Activated CD4-positive, alpha-beta T cell treated with anti-CD3 and anti-CD28 coated beads, Interleukin-2, amount 50 U/mL, for 48 hours (primary cell): ENCODE data around the gene PIK3C2B.
A peak's percentile ranks its signal among the peaks of the same experiment; 100 is the strongest.
"Not testable (repeated sequence)": the region's sequence is repeated elsewhere in the genome, so short reads cannot be mapped to it uniquely, and the experiment has no call there.

ENCODE experiments used
- DNase-seq, 2 experiments: peaks; one replicate each; pipeline ENCODE4 v3.0.0-alpha.2; 2020

Gene PIK3C2B

DNA sequence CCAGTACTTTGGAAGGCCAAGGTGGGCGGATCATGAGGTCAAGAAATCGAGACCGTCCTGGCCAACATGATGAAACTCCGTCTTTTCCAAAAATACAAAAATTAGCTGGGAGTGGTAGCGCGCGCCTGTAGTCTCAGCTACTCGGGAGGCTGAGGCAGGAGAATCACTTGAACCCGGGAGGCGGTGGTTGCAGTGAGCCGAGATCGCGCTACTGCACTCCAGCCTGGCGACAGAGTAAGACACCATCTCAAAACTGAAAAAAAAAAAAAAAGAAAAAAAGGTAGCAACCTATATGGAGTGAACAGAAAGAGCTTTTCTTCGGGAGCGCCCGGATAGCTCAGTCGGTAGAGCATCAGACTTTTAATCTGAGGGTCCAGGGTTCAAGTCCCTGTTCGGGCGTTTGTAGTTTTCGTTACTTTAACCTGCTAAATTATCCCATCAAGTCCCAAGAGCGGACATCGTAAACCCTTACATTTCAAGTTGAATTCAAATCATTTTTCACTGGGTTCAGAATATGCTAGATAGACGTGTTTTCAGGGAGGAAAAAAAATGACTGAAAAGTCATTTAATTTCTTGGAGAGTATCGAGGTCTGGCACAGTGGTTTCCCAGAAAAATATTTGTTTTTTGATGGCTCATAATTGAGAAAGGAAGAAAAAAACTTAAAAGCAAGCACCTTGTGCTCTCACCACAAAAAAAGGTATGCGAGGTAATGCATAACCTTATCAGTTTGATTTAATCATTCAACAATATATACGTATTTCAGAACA, 11.8 kb upstream of the PIK3C2B start:
- peak; percentile 80 to 83 for DNase-seq

DNA sequence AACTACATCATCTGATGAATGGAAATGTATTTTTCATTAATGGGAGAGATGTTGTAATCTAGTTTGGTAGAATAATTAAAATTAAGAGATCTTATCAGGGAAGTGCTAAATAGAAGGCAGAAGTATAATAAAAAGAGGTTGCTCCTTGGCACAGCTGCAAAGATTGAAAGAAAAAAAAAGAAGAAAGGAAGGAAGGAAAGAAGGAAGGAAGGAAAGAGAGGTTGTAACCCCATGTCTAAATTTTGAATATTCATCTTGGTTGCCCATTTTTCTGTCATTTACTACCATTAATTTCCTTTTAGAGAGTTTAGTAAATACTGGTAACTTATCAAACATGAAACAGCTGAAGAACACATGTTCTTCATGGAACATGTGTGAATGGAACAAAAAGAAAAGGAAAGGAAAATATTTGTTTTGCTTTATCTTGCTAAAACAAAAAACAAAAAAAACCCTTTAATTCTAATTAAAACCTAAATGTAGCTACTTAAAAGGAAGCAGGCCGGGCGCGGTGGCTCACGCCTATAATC, 11.1 kb upstream of the PIK3C2B start:
- DNase-seq: no peak

DNA sequence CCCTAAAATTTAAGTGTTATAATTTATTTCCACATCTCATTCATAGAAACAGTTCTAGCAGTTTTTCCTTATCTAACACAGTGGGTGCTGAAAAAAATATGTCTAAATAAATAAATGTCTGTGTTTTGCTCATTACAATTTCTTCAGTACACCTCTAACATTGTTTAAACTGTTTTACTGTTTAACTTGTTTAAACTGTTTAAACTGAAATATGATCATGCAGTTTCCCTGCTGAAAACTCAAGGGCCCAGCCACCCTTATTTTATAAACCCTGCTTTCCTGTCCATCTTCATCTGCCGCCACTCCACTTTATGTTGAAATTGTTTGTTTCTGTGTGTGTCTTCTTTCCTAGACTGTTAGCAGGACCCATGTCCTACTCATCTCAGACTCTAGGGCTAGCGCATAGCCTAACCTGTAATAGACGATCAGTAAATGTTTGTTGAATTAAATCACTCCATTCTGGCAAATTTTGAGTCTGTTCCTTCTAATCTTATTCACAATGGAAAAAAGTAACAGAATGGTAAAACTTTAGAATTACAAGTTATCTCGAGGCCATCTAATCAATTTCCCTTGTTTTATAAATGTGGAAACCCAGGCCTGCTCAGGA, 9.4 kb upstream of the PIK3C2B start:
- DNase-seq: no peak

DNA sequence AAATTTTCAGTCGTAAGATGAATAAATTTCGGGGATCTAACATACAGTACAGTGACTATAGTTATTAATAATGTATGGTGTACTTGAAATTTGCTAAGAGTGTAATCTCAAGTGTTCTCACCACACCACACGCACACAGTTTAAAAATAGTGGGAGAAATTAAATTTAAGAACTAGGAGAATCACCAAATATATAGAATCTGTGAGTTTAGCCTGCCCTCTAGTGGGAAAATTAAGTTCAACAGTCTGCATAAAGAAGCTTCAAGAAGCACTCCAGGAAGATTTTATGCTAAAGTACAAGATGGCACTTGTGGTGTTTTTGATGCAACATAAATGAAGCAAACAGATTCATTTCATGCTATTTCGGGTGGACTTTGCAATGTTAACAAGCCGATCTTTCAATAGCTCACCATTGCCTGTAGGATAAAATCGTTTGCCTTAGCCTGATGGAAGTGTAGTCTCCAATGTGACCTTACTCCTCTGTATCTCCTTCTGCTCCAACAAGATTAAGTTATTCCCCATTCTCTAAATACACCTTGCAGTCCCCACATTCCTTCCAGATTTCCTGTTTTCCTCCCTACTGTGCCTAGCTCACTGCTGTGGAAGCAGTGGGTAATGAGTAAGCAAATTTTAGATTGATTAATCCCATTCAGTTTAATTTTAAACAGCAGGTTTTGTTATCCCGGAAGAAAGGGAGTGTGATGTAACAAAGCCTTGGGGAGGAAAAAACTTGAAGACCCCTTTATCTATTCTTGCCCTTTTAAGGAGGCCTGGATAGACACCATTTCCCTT, 8.7 kb upstream of the PIK3C2B start:
- DNase-seq: no peak

DNA sequence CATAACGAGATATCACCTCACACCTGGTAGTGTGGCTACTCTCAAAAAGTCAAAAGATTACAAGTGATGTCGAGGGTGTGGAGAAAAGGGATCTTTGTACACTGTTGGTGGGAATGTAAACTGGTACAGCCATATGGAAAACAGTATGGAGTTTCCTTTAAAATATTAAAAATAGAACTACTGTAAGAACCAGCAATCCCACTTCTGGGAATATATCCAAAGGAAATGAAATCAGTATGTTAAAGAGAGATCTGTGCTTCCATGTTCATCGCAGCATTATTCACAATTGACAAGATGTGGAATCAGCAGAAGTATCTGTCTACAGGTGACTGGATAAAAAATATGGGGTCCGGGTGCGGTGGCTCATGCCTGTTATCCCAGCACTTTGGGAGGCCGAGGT, 7.6 kb upstream of the PIK3C2B start:
- no peak for DNase-seq

DNA sequence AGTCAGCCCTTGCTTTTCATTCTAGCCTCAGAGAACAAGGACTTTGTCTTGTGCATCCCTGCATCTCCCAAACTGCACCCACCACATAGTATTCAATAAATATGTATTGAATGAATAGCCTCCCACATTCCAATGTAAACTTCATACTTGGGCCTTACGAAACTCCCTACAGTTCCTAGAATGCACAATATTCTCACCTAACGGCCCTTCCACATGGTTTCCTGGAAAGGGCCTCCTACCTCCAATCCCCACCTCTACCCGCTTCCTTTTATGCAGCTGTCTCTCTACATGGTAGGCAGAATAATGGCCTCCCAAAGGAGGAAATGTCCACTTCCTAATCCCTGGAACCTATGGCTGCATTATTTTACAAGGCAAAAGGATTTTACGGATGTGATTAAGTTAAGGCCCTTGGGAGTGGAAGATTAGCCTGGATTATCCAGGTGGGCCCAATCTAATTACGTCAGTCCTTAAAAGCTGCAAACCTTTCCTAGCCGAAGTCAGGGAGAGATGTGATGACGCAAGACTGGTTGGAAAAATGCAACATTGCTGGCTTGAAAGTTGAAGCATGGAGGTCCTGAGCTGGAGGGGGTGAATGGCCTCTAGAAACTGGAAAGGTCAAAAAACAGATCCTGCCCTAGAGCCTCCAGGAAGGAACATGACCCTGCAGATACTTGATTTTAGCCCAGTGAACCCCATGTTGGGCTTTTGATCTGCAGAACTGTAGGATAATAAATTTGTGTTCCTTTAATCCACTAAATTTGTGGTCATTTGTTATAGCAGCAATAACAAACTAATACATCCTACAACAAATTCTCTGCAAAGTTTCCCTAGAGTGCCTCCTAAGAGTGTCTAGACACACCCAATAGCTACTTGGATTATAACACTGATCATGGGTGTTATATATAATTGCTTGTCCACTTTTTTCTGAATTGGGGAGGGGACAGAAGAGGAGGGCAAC, 5.2 kb upstream of the PIK3C2B start:
- DNase-seq: no peak

DNA sequence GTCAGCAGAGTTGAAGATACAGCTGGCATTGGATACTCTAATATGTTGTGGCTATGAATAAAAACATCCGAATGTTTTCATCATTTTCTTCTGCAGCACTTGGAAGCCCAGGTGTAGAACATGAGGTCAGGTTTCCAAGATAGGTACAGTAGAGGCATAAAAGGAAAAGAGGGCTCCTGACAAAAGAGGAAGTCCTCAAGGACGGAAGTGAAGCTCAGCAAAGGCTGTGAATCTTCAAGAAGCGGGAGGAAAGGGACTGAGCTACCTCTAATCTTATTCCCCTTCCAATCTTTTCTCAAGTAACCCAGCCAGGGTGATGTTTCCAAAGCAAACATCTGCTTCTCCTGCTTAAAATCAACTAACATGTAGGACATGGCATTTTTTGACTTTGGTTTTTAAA, 4.4 kb upstream of the PIK3C2B start:
- DNase-seq: no peak

DNA sequence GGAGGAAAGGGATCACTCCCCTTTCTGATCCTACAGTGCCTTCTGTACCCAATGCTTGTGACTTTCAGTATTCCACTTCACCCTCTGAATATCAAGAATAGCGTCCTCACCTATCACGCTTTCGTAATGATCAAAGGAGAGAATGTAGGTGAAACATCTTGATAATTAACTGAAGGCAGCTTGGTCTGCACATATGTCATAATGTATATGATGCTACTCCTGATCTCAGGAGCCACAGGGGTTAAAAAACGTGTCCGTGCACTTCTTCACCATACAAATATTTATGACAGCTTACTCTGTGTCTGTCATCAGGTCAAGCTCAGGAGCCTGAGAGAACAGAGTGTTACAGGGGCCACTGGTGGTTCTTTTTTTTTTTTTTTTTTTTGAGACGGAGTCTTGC, 1.2 kb upstream of the PIK3C2B start:
- DNase-seq: no peak

DNA sequence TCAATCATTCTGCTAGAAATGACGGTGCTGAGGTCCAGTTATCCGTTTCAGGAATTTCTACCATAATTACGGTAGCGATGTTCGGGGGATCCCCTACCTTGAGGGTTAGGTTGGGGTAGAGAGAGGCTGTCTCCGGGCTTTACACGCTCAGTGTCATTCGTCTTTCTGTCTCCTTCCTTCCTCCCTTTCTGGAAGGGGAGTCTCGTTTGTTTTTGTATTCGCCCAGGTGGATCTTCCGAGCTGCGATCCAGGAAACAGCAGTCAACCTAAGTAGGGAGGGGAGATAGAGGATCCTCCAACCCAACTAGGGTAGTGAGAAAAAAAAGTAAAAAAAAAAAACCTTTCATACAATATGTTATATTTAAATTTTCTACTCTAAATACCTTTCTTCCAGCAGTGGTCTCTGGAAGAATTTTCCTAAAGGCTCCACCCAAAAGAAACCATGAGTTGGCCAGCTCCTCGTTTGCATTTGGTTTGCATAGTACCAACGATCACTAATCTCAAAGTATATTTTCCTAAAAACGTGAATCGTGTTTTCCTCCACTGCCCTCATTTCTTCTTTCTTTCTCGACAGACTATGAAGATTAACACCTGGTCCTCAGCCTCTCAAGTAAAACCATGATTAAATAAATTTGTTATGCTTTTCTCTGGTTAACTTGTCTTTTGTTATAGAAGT, 611 bp upstream of the PIK3C2B start:
- DNase-seq: no peak

DNA sequence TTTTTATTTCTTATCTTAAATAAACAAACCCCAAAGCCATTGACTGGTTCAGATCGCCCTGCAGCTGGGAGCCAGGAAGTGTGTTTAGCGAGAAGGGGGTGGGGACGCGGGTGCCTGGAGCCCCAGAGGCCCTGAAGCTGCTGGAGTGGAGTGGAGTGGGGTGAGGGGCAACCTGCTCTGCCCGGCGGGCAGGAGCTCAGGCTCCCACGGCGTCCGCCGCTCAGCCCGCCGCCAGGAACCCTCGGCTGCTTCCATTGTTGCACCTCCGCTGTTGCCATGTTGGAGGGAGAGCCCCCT, 673 bp downstream of the PIK3C2B start:
- peak; percentile 53 to 64 for DNase-seq

DNA sequence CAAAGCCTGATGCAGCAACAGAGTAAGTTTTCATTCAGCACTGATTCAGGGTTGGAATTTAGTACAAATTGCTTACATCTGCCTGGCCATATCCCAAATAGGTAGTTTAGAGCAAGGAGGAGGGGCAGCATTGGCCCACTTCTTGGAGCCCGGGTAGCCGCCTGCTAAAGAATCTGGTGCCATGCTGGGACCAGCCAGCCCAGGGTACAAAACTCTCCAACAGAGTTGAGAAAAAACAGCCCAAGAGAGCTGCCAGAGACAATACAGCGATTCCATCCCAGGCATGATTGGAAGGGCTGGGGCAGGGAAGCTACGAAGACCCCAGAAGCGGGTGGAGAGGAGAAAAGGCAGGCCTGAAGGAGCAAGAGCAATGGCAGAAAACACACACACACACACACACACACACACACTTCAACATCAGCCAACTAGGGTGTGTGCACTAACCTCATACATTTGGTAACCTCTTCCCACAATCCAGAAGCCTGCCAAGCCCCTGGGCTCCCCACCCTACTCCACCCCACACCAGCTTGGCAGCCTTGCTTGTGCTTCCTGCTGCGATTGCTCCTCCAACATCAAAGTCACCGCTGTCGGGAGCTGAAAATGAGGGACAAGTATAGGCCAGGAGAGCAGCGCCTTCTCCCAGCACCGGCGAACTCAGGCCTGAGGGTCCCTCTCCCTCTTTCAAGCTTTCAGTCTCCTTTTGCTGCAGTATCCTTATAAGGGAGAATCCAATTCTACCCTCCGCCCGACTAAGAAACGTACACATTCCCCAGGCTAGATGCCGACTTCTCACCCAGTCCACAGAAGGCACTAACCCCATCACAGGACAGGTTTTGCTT, 1.2 kb downstream of the PIK3C2B start:
- DNase-seq: peak in 1 of 2 experiments; percentile 26

DNA sequence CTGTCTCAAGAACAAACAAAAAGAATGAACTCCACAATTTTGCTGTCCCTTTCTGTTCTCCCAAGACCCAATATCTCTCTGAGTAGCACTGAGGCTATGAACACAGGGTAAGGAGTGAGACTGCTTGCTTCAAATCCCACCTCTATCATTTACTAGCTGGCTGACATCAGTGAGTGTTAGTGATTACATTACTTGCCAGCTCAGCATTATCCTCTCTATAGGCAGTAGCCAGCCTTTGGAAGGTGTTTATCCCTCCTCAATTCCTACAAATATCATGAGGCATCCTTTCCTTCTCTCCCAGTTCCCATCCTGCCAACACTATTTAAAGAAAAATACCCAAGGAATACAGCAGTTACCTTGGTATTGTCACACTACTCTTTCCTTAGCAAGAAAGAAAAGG, 3.0 kb downstream of the PIK3C2B start:
- no peak for DNase-seq

DNA sequence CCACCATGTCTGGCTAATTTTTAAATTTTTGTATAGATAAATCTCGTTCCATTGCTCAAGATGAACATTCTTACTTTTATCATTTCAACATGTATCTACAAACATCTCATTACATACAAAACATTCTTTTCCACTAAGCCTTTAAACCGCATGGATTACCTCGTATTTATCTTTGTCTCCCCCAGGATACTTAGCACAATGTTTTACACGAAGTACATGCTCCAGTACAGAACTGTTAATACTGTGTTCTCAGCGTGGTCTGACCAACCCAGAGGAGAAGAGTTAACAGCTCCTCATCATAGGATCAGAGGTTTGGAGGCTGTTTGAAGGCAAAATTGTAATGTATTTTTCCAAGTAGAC, 7.4 kb downstream of the PIK3C2B start:
- DNase-seq: no peak

DNA sequence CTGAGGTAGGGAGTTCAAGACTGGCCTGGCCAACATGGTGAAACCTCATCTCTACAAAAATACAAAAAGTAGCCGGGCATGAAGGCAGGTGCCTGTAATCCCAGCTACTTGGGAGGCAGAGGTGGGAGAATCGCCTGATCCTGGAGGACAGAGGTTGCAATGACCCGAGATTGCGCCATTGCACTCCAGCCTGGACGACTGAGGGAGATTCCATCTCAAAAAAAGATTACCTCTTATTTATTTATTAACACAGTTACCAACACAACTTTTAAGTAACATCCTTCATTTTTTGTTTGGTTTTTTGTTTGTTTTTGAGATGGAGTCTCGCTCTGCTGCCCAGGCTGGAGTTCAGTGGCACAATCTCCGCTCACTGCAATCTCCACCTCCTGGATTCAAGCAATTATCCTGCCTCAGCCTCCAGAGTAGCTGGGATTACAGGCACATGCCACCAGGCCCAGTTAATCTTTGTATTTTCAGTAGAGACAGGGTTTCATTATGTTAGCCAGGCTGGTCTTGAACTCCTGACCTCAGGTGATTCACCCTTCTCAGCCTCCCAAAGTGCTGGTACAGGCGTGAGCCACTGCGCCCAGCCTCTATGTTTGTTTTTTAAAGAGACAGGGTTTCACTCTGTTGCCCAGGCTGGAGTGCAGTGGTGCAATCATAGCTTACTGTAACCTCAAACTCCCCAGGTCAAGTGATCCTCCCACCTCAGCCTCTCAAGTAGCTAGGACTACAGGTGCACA, 7.9 kb downstream of the PIK3C2B start:
- not testable (repeated sequence) for DNase-seq

DNA sequence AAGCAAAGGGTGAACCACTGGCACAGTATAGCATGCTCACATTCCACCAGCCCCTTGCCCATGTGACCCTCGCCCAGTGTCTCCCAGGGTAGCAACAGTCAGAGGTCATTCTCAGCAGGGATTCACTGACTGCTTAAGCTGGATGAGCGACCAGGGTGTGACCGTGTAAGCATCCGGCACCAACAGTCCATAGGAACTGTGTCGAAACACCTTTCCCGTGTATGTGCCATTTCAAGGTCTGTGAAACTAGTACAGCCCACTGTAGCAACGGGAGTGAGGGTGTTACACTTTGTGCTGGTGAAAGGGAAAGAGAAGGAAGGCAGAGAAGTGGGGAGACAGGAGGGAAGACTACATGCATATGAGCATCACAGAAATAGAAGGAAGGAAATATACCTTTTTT, 10.8 kb downstream of the PIK3C2B start:
- DNase-seq: no peak

DNA sequence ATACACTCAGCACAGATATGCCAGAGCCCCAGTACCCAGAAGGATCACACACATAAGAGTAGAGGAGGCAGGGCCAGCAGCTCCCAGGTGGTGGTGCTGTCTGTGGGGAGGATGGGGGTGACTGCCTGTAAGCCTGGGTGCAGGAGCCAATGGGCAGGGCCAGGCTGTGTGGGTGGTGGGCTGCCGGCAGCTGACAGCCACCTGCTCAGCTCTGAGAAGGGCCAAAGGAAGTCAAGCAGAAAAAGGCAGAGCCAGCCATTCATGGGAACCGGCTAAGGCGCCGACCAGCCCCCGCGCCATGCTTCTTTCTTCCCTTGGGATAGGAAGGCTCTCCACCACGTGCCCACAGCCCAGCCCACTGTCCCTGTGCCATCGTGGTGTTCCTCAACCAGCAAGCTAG, 14.1 kb downstream of the PIK3C2B start:
- DNase-seq: no peak

DNA sequence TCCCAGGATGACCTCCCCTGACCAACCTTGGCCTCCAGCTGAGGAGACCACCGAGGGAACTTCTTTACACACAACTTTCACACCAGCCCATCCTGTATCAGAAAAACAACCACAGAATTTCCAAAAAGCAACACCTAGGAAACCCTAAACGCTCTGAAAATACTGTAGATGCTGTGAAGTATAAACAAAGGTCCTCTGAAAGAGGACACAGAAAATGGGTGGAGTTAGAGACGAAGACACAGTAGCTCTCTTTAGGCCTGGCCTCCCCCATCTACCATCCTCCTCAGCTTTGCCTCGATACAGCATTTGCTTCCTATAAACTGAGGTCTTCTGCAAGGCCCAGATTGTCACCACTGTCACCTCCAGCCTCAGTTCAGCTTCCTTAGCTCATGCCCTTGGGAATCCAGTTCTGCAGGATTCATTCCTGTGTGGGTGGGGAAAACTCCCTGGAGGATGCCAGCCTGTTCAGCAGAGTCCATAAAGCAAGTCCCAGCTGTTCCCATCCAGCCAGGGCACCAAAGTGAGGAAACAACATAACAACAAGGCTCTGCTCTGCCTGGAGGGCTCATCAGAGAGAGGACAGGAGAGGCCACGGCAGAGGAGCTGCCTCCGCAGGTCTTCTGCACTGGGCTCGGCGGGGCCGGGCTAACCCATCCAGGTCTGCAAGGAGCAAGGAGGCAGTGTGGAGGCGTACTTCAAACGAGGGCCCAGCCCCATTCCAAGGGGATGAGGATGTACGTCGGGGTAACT, 15.0 kb downstream of the PIK3C2B start:
- DNase-seq: no peak

DNA sequence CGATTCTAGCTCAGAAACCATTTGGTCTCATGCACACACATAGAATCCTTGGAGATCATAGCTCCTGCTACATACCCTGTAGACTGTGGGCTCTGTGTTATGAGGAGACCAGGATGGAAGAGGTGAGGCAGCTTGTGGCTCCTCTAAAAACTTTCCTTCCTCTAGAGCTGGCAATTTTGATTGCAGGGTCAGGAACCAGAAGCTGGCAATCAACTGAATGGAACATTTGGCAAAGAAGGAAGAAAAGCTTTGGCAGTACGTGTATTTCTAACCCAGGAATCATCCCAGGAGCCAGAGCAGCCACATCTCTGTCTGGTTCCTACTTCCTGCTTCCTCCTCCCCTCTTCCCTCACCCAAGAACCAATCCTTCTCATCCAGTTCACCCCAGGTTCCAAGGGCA, 15.7 kb downstream of the PIK3C2B start:
- no peak for DNase-seq

DNA sequence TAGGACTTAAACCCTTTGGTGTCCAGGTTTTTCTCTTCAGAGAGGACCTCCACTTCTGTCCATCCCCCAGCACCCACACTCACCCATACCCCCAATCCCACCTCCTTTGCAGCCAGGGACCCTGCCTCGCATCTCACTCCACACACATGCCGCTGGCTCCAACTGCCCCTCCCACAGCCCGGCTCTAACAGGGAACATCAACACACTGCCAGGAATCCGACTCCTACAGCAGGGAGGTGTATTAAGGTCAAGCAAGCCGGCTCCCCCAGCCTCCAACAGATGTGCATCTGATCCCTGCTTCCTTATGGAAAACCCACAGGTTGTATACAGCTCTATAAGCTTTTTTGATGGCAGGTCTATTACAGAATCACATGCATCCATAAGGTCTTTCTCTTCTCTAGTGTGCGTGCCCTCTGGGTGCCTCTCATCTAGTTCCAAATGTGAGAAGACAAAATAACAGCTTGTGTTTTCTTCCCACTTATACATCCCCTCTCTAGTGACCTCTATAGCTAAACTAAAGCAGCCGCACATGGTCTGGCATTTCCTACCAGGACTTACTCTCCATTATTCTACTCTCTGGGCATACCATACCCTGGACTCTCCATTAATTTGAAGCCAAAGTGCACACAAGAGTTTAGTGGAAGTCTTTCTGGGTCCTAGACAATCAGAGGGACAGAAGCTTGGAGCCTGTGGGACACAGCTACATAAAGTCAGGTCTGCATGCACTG, 16.3 kb downstream of the PIK3C2B start:
- DNase-seq: no peak
